Stimulated activated CD4-positive, alpha-beta T cell treated with anti-CD3 and anti-CD28 coated beads, Interleukin-1b, Interleukin-23, amount 100 ng/mL, for 4 hours (primary cell): ENCODE measurements around the gene MAX.

Experiments
- DNase-seq, 2 donors: peaks; one replicate each; pipeline ENCODE4 v3.0.0-alpha.2; 2020; ENCODE audit warnings: low read depth in 2 of 2

MAX gene

GRCh38 chr14:65102441-65103149, at the start of gene MAX:
Gene MAX (minus strand): TSS chr14:65102517. CDS start chr14:65102339, 178 bp downstream.
- DNase-seq, result peak; percentile 93 to 95

DNA sequence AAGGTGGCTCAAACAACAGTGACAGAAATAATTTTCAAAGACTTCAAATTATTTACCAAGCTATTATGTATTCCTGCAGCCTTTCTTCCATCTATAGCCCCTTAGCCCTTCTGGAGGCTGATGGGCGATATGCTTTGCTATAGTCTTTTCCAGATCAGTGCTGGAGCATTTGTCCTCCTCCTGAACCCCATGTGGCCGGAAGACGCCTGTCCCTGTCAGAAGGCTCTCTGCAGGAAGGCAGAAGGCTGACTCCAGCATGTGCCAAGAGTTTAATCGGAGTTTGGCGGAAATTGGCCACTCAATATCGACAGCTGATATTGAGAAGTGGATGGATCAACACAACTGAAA, 49.3 kb upstream of the MAX start:
- DNase-seq, result no peak

DNA sequence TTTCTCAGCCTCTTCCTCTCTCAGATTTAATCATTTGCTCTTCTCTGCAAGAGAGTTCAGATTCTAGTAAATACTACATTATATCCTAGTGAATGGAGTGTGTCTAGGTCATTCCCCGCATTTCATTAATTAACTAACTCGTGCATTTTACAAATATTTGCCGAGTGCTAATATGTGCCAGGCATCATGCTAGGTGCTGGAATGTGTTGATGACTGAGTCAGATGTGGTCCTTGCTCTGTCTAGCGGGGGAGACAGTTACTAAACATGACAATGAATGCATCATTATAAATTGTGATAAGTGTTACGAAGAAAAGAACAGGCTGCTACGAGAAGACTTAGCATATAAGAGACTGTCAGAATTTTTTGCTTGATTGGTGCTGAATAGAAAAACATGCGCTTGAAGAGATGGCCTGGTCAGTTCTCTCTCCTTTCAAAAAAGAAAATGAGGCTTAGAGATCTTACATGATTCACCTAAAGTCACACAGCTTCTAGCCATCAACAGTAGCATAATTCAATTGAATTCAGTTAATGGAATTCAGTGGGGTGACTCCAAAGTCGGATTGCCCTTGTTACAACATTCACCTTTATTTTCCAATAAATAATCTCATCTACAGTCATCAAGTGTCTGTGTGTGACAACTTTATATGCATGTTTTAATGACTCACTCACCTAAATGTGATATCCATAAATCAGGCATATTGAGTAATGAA, 48.7 kb upstream of the MAX start:
- no peak for DNase-seq

- no peak for DNase-seq
Observed at GRCh38 chr14:65149116-65149515, 46.8 kb upstream of the MAX start.

DNA sequence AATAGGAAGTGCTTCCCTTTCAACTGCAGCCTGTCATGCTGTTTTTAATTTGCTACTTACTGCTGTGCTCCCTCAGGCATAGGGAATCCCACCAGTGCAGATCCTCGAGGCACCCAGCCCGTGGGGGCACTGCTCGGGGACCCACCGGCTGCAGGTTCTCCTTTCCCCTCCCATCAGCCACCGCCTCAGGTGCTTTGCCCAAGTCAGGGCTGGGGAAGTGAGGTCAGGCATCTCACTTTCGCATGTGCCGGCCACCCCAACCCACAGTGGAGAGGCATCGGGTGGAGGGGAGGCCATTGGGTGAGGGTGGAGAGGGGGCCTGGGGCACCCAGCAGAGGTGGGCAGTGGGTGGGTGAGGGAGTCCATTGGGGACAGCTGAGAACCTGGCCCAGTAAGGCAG, 41.9 kb upstream of the MAX start:
- DNase-seq, result no peak

DNA sequence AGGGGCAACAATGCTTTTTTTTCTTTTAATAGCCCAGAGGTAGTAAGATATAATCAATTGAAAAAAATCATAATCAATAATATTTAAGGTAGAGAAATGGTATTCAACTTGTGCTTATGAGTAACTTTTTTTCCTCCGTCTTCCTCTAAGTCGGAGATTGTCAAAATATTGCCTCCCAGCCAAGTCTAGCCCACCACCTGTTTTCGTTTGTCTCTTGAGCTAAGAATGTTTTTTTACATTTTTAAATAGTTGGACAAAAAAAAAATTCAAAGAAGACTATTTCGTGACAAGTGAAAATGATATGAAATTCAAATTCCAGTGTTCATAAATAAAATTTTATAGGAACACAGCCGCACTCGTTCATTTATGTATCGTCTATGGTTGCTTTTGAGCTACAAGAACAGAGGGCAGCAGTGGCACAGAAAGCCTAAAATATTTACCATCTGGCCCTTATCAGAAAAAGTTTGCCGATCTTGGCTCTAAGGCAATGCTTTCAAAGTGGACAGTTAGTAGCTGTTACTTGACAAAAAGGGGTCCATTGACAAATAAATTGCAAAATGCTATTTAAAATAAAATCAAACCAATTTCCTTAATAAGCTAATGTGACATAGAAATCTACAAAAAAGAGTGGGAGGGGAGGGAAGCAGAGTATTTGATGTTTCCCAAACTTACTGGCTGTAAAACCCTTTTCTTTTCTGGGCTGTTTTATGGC, 40.8 kb upstream of the MAX start:
- DNase-seq, result no peak

- DNase-seq, result no peak
Observed at GRCh38 chr14:65142429-65142828, 40.1 kb upstream of the MAX start.

GRCh38 chr14:65141523-65141922, 39.2 kb upstream of the MAX start:
- no peak for DNase-seq

DNA sequence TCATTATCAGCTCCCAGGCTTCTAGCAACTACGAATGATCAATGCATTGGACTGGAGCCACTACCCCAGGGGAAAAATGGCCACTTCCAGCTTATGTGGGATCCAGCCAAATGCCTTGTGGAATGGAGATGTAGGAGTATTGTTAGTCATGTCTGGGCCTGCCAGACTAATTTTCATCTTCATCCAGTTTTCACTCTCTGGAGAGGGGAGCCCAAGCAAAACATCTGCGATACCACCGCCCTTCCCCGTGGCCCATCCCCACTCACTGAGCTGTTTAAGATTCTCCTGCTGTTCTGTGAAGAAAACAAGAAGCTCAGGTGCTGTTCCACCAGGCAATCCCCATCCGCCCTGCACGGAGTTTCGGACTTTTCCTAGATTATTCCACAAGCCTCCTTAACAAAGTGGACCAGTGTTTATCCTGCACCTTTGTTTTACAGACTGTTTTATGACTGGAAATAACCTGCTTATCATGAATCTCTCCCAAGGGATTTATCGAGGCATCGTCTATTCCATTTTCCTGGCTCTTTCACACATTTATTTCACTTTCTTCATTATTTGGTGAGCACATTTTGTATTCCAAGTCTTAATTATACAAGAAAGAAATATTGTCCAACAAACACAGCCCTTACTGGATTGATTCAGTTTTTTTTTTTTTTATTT, 35.5 kb upstream of the MAX start:
- no peak for DNase-seq

DNA sequence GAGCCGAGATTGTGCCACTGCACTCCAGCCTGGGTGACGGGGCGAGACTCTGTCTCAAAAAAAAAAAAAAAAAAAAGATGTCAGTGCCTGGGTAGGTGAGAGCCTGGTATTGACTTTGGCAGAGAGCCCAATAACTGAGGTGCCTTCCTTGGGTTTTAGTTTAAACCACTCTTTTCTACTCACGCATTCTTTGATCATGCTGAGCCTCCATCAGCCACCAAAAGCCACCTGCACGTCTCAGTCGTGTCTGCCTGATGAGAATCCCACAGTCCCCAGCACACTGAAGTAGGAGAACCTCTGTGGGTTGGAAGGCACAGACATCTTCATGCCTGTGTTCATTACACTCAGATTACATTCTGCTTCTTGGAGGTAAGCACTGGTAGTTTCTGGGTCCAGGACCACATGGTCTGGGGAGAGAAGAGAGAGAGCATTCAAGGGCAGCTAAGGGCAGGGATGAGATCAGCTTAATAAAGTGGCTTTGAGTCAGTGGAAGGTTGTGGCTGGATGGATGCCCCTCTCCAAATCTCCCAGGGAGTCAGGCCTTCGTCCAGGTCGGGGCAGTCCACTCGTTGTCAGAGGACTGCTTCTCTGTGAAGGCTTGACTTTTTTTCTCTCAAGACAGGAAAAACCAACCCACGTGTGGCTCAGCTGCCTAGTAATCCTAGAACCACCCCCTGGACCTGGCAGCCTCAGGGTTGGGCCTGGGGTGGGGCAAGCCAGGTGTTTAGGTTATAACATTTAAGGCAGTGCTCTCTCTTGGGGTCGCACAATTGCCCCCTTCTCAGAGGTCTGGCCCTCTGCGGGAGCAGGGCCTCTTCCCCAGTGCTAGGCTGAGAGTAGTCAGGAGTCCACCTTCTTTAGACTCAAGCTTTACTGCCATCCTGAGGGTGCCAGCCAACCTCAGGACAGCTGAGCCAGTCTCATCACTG, 32.6 kb upstream of the MAX start:
- no peak for DNase-seq

DNA sequence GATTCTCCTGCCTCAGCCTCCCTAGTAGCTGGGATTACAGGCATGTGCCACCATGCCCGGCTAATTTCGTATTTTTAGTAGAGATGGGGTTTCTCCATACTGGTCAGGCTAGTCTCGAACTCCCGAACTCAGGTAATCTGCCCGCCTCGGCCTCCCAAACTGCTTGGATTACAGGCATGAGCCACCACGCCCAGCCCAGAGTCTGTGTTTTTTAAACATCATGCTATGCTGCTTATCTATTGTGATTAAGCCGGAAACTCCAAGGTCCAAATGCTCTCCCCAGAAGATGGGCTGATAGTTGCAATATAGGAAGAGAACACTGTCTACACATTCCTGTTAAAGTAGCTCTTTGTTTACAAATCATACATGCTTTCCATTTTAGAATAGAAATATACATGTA, 30.5 kb upstream of the MAX start:
- DNase-seq, result no peak

GRCh38 chr14:65131301-65131701, 29.0 kb upstream of the MAX start:
- no peak for DNase-seq

- no peak for DNase-seq
Observed at GRCh38 chr14:65128096-65128495, 25.8 kb upstream of the MAX start.

GRCh38 chr14:65117769-65118745, 15.7 kb upstream of the MAX start:
- DNase-seq, result no peak

GRCh38 chr14:65115615-65116014, 13.3 kb upstream of the MAX start:
- DNase-seq, result no peak

DNA sequence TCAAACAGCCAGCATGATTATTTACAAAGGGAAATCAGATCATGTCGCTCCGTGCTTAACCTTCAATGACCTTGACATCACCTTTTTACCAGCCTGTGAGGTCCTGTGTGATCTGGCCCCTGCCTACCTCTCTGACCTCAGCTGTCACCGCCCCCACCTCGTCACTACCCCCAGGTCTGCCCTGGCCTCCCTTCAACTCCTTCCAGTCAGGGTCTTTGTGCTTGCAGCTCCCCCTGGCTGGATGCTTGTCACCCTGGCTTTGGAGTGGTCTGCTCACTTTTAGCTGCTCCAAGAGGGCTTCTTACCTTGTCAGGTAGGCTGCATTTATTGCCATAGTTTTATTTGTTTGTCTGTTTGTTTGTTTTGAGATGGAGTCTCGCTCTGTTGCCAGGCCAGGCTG, 8.2 kb upstream of the MAX start:
- no peak for DNase-seq

DNA sequence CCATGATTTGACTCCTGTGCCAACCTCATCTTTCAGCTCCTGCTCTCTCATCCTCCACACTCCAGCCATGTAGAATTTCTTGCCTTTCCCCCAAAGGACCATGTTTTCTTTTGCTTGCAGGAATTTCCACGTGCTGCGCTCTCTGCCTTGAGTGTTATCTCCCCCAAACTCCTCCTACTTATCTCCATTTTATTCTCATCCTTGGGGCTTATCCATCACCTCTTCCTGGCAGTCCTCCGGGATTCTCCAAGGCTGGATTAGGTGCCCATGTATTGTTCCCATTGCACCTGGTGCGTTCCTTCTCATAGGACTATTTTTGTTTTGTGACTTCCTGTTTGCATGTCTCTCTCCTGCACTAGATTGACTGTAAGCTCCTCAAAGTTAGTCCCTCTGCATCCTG, 7.0 kb upstream of the MAX start:
- no peak for DNase-seq

DNA sequence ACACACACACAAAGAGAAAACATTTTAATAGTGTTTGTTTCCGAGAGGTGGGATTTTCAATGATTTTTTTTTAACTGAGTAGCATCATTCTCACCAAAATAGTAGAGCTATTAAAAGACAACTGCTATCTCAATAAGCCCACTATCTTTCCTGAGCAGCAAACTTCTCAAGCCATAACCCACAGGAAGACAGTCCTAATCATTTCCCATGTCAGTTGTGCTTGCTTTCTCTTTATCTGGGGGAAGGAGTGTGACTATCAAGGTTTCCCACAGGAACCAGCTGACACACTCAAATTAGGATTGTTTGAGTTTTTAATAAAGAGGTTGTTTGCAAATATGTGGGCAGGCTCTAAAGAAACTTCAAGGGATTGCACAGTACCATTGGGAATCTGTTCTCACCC, 4.9 kb upstream of the MAX start:
- DNase-seq, result no peak

DNA sequence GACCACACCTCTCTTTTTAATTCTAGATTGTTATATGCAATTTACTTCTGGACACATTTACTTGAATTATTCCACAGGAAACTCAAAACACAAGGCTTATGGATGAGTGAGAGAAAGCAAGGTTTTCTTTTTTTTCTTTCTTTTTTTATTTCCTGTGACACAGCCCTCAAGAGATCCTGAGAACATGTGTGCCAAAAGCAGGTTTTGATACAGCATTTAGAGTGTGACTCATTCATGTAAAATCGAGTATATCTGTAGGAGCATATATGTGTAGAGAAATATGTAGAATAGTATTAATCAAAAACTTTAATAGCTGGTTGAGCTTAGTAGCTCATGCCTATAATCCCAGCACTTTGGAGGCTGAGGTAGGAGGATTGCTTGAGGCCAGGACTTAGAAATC, 4.4 kb upstream of the MAX start:
- no peak for DNase-seq

- DNase-seq, result no peak
Observed at GRCh38 chr14:65106316-65106715, 4.0 kb upstream of the MAX start.
